ENCODE data around the gene CTPS1. TPM values are rescaled to one million over a fixed set of nuclear protein-coding genes. Genes with fewer than 3 reads are reported as not detected.

CTPS1 gene, protein sequence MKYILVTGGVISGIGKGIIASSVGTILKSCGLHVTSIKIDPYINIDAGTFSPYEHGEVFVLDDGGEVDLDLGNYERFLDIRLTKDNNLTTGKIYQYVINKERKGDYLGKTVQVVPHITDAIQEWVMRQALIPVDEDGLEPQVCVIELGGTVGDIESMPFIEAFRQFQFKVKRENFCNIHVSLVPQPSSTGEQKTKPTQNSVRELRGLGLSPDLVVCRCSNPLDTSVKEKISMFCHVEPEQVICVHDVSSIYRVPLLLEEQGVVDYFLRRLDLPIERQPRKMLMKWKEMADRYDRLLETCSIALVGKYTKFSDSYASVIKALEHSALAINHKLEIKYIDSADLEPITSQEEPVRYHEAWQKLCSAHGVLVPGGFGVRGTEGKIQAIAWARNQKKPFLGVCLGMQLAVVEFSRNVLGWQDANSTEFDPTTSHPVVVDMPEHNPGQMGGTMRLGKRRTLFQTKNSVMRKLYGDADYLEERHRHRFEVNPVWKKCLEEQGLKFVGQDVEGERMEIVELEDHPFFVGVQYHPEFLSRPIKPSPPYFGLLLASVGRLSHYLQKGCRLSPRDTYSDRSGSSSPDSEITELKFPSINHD
- 6.7 TPM for total RNA-seq
- long read RNA-seq, transcript CTPS1-202 (19 exons, 3,201 nt) = major isoform, 7 of 15 reads
- long read RNA-seq, partial matches to known transcripts = 1 of 15 reads
- long read RNA-seq, other reads (novel, unspliced or antisense) = 2 of 15 reads

DNA sequence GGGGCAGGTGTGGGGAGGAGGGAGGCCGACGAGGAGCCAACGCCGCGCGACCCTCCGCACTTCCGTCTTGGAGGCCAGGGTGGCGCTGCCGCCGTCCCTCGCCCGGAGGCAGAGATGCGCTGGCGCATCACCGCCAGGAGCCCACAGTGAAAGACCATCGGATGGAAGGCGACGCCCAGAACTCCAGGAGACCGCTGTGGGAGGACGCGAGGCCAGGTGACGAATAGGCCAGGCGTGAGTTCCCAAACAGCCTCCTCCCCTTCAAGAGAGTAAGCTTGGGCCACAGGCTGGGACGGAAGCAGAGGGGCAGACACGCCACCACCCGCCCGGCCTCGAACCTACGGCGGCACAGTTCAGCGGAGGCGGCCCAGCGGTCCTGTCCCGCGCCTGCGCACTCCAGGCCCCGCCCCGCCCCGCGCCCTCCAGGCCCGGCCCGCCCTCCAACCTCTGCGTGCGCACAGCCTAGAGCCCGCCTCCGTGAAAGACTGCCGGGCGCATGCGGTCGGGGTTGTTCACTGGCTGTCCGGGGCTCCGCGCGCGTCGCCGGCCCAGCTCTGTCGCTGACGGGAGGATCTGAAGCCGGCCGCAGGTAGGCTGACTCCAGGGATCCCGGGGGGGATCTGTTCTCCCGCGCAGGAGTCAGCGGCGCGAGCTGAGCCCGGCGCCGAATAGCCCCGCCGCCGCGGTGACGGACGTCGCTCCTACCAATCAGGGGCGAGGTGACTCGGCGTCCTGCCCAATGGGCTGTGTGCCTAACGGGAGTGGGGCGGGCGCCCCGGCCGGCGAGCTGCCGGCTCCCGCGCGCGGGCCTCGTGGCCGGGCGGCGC lies at the start of gene CTPS1:
Gene CTPS1, plus strand, starts transcription at position 456 of the 827 bp plus-strand sequence. CDS start 3,595 bp downstream, outside the sequence.
- intact Hi-C loops (cut with micrococcal nuclease) = no loop called here
- ATAC-seq = peak; percentile 96

DNA sequence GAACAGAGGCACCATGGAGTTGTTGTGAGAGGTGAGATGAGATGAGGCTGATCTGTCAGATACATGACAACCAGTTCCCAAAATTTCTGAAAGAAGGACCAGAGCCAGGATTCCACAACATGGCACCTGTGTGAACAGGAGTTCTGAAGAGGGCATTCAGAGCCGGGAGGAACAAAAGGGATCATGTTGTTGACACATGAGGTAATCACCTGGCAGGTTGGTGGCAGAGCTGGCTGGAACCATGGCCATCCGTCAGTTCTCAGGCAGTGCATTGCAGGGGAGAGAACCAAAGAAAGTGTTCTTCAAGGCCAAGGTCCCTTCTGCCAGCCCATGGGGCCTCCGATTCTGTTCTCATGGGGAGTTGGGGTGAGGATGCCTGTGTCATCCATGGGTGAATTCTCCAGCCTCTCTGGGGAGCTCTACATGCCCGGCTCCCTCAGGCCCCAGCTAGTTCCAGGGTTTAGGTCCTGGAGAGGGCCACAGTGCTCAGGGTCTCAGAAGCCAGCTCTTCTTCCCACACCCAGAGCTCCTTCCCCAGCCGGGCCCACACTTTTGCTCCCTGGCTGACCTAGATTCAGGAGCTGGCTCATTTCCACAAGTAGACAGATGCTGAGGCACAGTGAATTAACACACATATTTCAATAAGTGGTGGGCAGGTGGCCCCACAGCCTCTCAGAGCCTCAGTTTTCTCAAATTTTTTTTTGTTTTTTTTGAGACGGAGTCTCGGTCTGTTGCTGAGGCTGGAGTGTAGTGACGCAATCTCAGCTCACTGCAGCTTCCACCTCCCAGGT lies 49.1 kb upstream of the CTPS1 start:
- DNase-seq = no peak
- intact Hi-C loops (cut with micrococcal nuclease) = no loop called here

More for the DNA sequence above, at the start of gene CTPS1:
- peak; percentile 98 for DNase-seq

DNA sequence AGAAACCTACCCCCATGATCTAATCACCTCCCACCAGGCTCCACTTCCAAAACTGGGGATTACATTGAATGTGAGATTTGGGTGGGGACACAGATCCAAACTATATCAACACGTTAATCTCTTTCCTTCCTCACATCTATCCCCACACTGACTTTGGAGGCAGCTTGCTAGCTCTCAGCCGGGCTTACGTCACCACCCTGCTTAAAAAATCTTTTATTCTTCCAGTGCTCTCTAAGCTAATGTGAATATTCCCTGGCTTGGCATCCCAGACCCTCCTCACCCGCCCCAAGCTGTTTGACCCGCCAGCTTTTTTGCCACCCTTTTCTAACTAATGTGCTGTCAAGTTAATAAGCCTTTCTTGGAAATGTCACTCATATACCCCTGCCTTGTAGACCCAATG lies 47.9 kb upstream of the CTPS1 start:
- DNase-seq (no peak), ATAC-seq (no peak)
- intact Hi-C loops (cut with micrococcal nuclease) = no loop called here

More for the DNA sequence above, 49.1 kb upstream of the CTPS1 start:
- peak; percentile 17 for ATAC-seq

DNA sequence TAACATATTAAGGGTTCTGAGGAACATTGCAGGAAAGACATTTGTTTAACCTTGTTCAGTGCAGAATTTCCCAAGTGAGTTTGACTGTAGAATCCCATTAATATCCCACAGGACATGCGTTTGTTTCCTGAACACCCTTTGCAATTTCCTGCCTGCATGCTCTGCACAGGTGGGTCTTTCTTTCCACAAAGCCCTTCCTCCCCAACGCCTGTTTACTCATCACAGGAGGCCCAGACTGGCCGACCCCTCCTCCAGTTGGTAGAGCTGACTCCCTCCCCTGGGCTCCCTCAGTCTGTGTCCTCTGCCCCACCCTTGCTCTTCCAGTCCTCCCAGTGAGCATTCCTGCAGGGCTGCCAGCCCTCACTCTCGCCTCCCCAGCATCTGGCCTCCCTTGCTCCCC lies 47.5 kb upstream of the CTPS1 start:
- intact Hi-C loops (cut with micrococcal nuclease) = no loop called here
- ATAC-seq (no peak), DNase-seq (no peak)

DNA sequence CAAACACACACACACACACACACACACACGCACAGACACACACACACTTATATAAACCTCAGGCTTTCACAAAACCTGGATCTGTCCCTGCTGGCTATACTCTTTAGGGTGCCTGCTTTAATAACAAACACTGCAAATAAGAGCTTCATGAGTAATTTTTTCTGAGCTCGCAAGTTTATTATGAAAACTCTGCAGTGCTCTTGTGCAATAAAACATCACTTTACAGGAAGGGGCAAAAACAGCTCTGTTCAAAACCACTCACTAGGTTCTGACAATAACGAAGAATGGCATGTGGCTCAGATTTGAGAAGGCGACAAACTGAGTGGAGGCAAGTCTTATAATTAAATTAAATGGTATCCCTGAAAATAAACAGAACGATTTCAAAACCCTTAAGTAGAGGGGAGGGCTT lies 42.6 kb upstream of the CTPS1 start:
- intact Hi-C loops (cut with micrococcal nuclease) = no loop called here

DNA sequence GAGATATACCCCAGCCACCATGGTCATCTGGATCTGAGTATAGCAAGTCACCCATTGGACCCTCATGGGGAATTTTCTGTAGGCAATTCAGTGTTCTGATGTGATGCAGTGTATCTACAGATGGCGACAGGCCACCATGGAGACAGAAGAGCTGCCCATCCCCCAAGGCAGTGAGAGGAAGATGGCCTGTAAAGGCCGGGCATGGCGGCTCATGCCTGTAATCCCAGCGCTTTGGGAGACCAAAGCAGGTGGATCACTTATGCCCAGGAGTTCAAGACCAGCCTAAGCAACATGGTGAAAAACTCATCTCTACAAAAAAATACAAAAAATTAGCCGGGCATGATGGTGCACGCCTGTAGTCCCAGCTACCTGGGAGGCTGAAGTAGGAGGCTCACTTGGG lies 41.1 kb upstream of the CTPS1 start:
- intact Hi-C loops (cut with micrococcal nuclease) = no loop called here
- DNase-seq = no peak
- no peak for ATAC-seq

More for the DNA sequence above, 42.6 kb upstream of the CTPS1 start:
- ATAC-seq (no peak), DNase-seq (no peak)

DNA sequence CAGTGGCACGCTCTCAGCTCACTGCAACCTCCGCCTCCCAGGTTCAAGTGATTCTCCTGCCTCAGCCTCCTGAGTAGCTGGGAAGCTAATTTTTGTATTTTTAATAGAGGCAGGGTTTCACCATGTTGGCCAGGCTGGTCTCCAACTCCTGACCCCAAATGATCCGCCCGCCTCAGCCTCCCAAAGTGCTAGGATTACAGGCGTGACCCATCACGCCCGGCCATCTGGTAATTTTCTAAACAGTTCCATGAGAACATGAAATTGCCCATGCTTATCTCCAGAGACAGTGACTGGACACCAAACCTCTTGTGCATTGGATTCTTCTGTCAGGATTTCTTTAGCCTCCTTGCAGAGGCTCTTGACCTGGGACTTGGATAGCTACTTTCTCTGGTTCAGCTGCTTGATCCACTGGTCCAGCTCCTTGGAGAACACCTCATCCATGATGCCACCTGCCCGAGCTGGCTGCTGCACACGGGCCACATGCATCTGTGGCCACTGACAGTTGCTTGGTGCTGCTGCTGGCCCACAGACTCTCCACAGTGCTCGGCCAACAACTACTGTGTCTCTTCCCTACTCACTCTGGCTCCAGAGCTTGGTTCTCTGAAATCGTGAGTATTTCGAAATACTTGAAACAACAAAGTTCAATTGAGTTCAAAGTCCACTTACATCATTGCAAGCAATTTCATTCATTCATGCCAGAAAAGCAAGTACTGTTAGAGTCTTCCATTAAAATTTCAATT lies 40.0 kb upstream of the CTPS1 start:
- peak; percentile 66 for DNase-seq
- ATAC-seq = peak; percentile 93
- intact Hi-C loops (cut with micrococcal nuclease) = loop anchor here (10.0 kb wide), 1 partner anchor 325 kb away; no protein-coding TSS in a partner anchor

DNA sequence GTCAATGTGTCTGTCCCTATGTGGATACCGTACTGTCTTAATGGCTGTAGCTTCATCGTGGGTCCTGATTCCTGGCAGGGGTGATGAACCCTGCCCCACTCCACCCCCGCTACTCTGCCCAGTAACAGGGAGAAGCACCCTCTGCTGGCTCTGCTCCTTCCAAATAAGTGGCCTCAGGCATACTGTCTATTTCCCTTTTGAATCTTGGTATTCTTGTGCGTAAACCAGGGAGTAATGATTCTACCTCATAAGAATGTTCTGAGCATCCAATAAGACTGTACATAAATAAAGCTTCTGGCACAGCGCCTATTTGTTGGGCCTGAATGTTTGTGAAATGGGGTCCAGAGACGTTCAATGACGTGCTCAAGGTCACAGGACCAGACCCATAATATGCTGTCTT lies 35.2 kb upstream of the CTPS1 start:
- intact Hi-C loops (cut with micrococcal nuclease) = loop anchor here (10.0 kb wide), 1 partner anchor 330 kb away; no protein-coding TSS in a partner anchor
- ATAC-seq (peak; percentile 52), DNase-seq (no peak)

DNA sequence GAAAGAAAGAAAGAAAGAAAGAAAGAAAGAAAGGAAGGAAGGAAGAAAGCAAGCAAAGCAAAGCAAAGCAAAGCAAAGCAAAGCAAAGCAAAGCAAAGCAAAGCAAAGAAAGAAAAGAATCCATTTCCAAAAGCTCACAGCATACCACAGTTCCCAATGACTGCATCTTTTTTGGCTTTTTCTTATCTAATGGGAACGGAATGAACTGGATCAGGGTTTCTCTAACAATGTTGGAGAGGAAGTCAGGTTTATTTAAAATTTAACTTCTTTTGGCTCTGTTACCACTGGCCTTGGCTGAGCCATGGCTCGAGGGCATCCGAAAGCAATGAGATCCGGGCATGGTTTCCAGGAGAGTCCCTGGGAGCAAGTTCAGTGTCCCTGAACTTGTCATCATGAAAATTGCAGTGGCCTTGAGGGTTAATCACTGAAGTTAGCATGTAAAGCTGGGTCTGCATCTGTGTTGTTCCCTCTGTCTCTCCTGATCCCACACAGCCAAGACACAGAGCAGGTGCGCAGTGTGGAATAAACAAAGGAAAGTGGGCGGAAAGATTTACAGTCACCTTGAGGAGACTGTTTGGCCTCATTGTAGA lies 34.6 kb upstream of the CTPS1 start:
- ATAC-seq = peak; percentile 87
- DNase-seq = no peak
- intact Hi-C loops (cut with micrococcal nuclease) = loop anchor here (10.0 kb wide), 1 partner anchor 330 kb away; no protein-coding TSS in a partner anchor

DNA sequence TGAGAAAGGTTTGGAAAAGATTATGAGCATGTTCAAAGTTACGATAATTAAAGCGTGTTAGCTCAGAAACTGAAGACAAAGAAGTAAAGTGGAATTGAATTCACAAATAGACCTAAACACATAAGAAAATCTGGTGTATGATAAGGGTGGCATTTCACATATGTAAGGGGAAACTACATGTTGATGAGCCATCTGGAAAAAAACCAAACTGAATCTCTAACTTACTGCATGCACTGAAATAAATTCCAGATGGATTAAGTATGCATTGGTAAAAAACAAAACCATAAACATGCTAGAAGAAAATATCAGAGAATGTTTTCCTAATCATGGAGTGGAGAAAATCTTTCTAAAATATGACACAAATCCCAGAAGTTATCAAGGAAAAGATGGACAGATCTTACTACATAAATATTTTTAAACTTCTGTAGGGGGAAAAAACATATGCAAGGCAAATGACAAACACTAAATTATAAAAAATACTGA lies 34.0 kb upstream of the CTPS1 start:
- ATAC-seq (no peak), DNase-seq (no peak)
- intact Hi-C loops (cut with micrococcal nuclease) = loop anchor here (10.0 kb wide), 1 partner anchor 331 kb away; no protein-coding TSS in a partner anchor

DNA sequence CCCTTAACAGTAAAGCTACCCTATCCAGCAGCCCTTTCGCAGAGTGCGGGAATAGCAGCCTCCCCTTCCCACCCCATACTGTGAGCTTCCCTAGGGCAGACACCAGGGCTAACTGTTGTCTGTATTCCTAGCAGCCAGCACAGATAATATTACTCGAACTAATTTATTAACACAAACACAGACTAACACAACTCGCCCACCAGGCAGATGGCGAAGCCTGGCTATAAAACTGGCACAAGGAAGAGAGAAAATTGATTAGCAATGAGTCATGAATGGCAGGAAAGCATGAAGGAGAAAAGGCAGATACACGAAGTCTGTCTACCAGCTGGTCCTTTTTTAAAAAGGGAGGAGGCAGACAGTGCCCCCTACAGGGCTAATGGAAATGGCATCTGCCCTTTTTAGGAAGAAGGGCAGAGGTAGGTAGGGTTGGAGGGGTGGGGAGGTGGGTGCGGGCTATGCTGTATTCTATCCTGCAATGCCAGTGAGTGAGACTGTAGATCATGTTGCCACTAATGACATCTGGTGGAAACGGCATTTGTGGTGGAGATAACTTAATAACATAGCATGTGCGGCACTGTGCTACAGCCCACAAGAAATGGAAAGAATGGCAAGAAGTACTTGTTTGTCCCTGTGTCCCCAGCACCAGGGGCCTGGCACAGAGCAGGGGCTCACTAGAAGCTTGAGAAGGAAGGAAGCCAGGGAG lies 30.6 kb upstream of the CTPS1 start:
- intact Hi-C loops (cut with micrococcal nuclease) = loop anchor here (10.0 kb wide), 1 partner anchor 334 kb away; no protein-coding TSS in a partner anchor
- ATAC-seq = no peak
- peak; percentile 37 for DNase-seq

DNA sequence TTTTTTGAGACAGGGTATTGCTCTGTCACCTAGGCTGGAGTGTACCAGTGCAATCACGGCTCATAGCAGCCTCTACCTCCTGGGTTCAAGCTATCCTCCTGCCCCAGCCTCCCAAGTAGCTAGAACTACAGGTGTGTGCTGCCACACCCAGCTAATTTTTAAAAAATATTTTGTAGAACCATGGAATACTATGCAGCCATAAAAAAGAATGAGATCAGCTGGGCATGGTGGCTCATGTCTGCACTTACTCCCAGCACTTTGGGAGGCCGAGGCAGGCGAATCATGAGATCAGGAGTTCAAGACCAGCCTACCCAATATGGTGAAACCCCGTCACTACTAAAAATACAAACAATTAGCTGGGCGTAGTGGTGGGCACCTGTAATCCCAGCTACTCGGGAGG lies 29.9 kb upstream of the CTPS1 start:
- DNase-seq = no peak
- no peak for ATAC-seq
- intact Hi-C loops (cut with micrococcal nuclease) = loop anchor here (10.0 kb wide), 1 partner anchor 335 kb away; no protein-coding TSS in a partner anchor

DNA sequence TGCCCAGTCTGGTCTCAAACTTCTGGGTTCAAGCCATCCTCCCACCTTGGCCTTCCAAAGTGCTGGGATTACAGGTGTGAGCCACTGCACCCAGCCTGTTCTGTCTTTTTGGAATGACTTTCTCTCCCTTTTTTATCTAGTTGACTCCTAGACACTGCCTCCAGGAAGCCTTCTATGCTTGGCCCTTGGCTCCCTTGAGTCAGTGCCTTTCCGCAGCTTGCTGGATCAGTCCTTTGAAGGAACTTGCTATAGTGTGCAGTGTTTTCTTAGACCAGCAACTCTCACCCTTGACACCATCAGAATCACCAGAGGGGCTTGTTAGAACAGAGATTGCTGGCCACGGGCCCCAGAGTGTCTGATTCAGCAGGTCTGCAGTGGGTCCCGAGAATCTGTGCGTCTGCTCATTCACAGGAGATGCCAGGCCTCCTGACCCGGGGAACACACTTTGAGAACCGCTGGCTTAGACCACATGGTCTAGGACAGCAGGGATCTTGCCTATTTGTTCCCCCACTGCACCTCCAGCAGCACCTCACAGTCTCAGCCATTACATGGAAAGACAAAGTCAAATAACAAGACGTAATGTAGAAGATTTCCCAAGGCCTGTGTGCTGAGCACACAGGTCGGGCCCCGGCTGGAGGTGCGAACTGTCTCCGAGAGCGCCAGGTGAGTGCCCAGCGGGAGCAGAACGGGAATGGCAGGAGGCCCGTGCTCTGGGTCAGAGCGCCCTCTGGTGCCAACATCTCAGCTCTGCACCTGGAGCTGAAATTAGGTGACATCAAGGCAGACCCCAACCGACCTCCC lies 27.4 kb upstream of the CTPS1 start:
- intact Hi-C loops (cut with micrococcal nuclease) = loop anchor here (5.0 kb wide), 1 partner anchor 105 kb away; no protein-coding TSS in a partner anchor
- DNase-seq = peak; percentile 82
- peak; percentile 86 for ATAC-seq

DNA sequence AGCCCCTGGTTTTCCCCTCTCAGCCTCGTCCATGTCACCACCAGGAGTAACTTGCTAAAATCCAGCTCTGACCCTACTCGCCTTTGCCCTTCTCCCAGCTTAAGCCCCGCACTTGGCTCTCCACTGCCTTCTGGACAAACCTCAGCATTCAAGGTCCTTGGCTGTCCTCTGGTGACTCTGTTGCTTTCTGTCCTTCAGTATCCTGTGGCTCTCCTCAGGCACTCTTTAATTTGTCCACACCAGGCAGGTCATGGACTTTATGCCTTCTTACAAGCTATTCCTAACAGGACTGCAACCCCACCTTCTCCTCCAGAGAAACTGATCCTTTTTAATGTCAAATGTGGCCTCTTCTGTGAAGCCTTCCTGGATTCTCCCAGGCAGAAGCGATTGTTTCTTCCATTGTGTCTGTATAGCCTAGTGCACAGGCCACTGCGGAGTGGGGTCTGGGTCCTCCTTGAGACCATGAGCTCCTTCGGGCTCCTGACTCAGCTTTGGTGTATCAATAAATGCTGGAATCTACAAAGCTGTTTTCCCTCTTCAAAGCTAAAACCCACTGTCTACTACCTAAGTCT lies 26.7 kb upstream of the CTPS1 start:
- ATAC-seq (no peak), DNase-seq (no peak)
- intact Hi-C loops (cut with micrococcal nuclease) = loop anchor here (5.0 kb wide), 1 partner anchor 106 kb away; no protein-coding TSS in a partner anchor

DNA sequence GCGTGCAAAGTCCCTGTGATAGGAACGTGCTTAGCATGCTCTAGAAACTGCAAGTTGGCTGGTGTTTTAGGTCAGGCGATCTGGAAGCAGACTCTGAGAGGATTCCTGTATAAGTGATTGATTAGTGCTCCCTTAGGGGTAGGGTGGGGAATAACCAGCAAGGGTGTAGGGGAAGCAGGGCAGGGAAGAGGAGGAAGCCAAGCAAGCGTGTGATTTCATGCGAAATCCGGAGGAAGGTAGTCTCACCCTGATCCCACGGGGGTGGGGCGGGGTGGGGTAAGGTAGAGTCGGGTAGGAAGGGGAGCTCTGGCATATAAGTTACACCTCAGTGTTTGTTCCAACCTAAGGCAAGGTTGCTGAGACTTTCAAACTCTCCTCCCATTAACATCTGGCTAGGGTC lies 24.9 kb upstream of the CTPS1 start:
- intact Hi-C loops (cut with micrococcal nuclease) = loop anchor here (5.0 kb wide), 1 partner anchor 107 kb away; no protein-coding TSS in a partner anchor
- ATAC-seq = no peak
- no peak for DNase-seq

Data from left ventricle myocardium superior (tissue), 1 donor.